Astrocyte of the cerebellum (primary cell): ENCODE measurements around the gene PGAP1.

Experiments
- DNase-seq: peaks from one replicate; pipeline ENCODE4 v3.0.0-alpha.2; 2011; ENCODE audit warnings: low read depth
- H3K4me3 ChIP-seq: 2 replicates; pipeline ENCODE4 v1.5.1; 2011; ENCODE audit warnings: mild to moderate bottlenecking, low read depth, low read length, moderate library complexity
- CTCF ChIP-seq: IDR thresholded peaks from 2 replicates; pipeline ENCODE4 v1.5.1; 2012; ENCODE audit warnings: low read length, low read depth, moderate library complexity, mild to moderate bottlenecking; ENCODE audit errors: missing control alignments
- in situ Hi-C: cut with HindIII; loops from 2 replicates; pipeline ENCODE4 v1.10.0; 2017; ENCODE audit warnings: low sequenced_read_pairs

The PGAP1 gene

GRCh38 chr2:196926562-196927375 is at the start of gene PGAP1:
PGAP1 (minus strand) TSS chr2:196926707; CDS start chr2:196926616, 91 bp downstream.
- in situ Hi-C loops, result loop anchor here (10.0 kb wide), 1 partner anchor 448 kb away; no protein-coding TSS in a partner anchor
- TF ChIP-seq CTCF, result no peak
- peak within 1 kb of the TSS; percentile 98 for H3K4me3 ChIP-seq

GRCh38 chr2:196974970-196975369 is 48.5 kb upstream of the PGAP1 start:
- DNase-seq, result no peak
- TF ChIP-seq CTCF, result no peak
- in situ Hi-C loops, result no loop called here
- no peak overlapping the region for H3K4me3 ChIP-seq

More at GRCh38 chr2:196926562-196927375, at the start of gene PGAP1:
- peak; percentile 79 for DNase-seq

GRCh38 chr2:196971574-196972279 is 45.2 kb upstream of the PGAP1 start:
- in situ Hi-C loops, result no loop called here
- TF ChIP-seq CTCF, result no peak
- H3K4me3 ChIP-seq, result no peak overlapping the region
- DNase-seq, result no peak

- DNase-seq, result no peak
- in situ Hi-C loops, result no loop called here
- TF ChIP-seq CTCF, result no peak
- no peak overlapping the region for H3K4me3 ChIP-seq
Measured at GRCh38 chr2:196970099-196970498, 43.6 kb upstream of the PGAP1 start.

- TF ChIP-seq CTCF, result no peak
- in situ Hi-C loops, result no loop called here
- DNase-seq, result no peak
- H3K4me3 ChIP-seq, result no peak overlapping the region
Measured at GRCh38 chr2:196968516-196968915, 42.0 kb upstream of the PGAP1 start.

- H3K4me3 ChIP-seq, result no peak overlapping the region
- in situ Hi-C loops, result no loop called here
- DNase-seq, result no peak
- TF ChIP-seq CTCF, result no peak
Measured at GRCh38 chr2:196967775-196968174, 41.3 kb upstream of the PGAP1 start.
